Activated CD4-positive, alpha-beta memory T cell treated with anti-CD3 and anti-CD28 coated beads, Interleukin-2, amount 10 ng/mL, durations not matched to agents 7 days and 5 days (primary cell): ENCODE results near the gene WFIKKN1. TPM values are rescaled to one million over a fixed set of nuclear protein-coding genes. Genes with fewer than 3 reads are reported as not detected.

Experiments used
- CTCF ChIA-PET: fragments of 350-600 bp; sonication (Branson Sonifier 250); formaldehyde crosslinking; loops from one replicate; lab custom pipeline; 2021; ENCODE audit warnings: antibody characterized with exemption, inconsistent platforms; lab: Charles Lee
- POLR2A ChIA-PET: fragments of 350-600 bp; sonication (Branson Sonifier 250); formaldehyde crosslinking; loops from one replicate; lab custom pipeline; 2021; ENCODE audit warnings: antibody characterized with exemption; lab: Charles Lee
- DNase-seq: peaks from one replicate; pipeline ENCODE4 v3.0.0-alpha.2; 2020
- H3K27ac Mint-ChIP-seq: one replicate; pipeline ENCODE4 v1.8.0; 2021; ENCODE audit warnings: mild to moderate bottlenecking, mixed read lengths
- H3K27me3 Mint-ChIP-seq: one replicate; pipeline ENCODE4 v1.8.0; 2021; ENCODE audit warnings: mixed read lengths
- H3K36me3 Mint-ChIP-seq: one replicate; pipeline ENCODE4 v1.8.0; 2021; ENCODE audit warnings: low read depth, mixed read lengths
- H3K4me1 Mint-ChIP-seq: one replicate; pipeline ENCODE4 v1.8.0; 2021; ENCODE audit warnings: mixed read lengths
- H3K4me3 Mint-ChIP-seq: one replicate; pipeline ENCODE4 v1.8.0; 2021; ENCODE audit warnings: mild to moderate bottlenecking, mixed read lengths
- H3K9me3 Mint-ChIP-seq: one replicate; pipeline ENCODE4 v1.8.0; 2021; ENCODE audit warnings: mixed read lengths
- total RNA-seq, 2 experiments: library from RNA; stranded (reverse); gene quantifications; one replicate each; pipeline ENCODE4 v1.2.3, GENCODE V29; 2021

Gene WFIKKN1
- total RNA-seq, 2 experiments from 2014 or later = 0.10 to 0.13 TPM

- peak overlapping the region; percentile 64 for H3K27ac Mint-ChIP-seq
- ChIA-PET CTCF (interaction anchor here (0.8 to 1.4 kb wide), 7 partner anchors 9 to 59 kb away, joined by 3 to 9 read pairs (median 3); partner anchors contain the start of genes METTL26, RHBDL1, RHOT2 and STUB1), POLR2A (interaction anchor here (0.7 to 3.0 kb wide), 6 partner anchors 10 to 31 kb away, joined by 3 to 18 read pairs (median 6); partner anchors contain the start of genes METTL26, RHBDL1 and RHOT2)
- no peaks in the 10 kb centered on the region for H3K9me3 Mint-ChIP-seq
- no peaks in the 10 kb centered on the region for H3K27me3 Mint-ChIP-seq
- H3K4me3 Mint-ChIP-seq = peak overlapping the region; percentile 74
- H3K36me3 Mint-ChIP-seq = no peaks in the 10 kb centered on the region
- peak; percentile 57 for DNase-seq
- peaks cover 29% of the 10 kb centered on the region for H3K4me1 Mint-ChIP-seq
Measured at GRCh38 chr16:648071-648780, 17.4 kb downstream of the WFIKKN1 start.

DNA sequence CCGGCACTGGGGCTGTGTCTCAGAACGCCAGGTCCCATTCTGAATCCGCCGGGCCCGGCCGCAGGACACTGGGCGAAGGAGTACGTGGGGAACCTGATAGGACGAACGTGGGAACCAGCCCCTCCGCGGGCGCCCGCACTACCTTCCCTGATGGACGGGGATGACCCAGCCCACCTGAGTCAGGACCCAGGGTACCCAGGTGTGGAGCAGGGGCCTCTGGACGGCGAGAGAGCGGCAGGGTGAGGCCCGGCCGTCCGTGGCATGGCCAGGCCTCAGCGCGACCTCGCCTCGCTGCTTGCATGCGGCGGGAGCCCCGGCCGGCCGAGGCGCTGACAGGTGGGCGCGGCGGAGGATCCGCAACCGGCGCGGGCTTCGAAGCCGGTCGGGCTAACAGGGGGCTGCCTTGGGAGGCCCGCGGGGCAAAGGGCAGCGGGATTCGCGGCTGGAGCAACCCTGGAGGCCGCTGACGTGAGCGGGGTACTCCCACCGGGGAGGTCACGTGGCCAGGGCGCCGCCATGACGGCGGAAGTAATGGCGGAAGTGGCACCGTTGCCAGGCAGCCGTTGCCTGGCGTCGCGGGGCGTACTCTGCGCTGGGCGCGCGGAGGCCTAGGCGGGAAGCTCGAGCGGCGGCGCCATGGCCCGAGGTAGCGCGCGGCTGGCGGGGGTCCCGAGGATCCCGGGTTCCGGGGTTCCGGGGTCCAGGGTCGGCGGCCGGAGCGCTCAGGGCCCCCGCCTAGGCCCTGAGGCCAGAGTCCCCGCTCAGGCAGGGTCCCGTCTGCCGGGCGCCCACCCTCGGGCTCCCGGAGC lies 18.2 kb downstream of the WFIKKN1 start, which contains the start of gene WDR90:
Gene WDR90 (plus strand): TSS at position 585 of the 809 bp plus-strand sequence. CDS start 52 bp downstream, at position 637.
- no peaks in the 10 kb centered on the region for H3K9me3 Mint-ChIP-seq
- DNase-seq = peak; percentile 95
- no peaks in the 10 kb centered on the region for H3K27me3 Mint-ChIP-seq
- ChIA-PET CTCF (interaction anchor here (0.8 to 1.4 kb wide), 8 partner anchors 8 to 60 kb away, joined by 3 to 9 read pairs (median 3); partner anchors contain the start of genes METTL26, RHOT2 and STUB1), POLR2A (interaction anchor here (0.8 to 3.0 kb wide), 12 partner anchors 11 to 298 kb away, joined by 3 to 18 read pairs (median 4); partner anchors contain the start of genes CAPN15, METTL26, RHBDL1 and RHOT2)
- peak within 1 kb of the TSS; percentile 64 for H3K27ac Mint-ChIP-seq
- H3K4me1 Mint-ChIP-seq = peaks cover 28% of the 10 kb centered on the region
- H3K36me3 Mint-ChIP-seq = no peaks in the 10 kb centered on the region
- peak within 1 kb of the TSS; percentile 75 for H3K4me3 Mint-ChIP-seq

- Mint-ChIP-seq H3K9me3 (no peaks in the 10 kb centered on the region), H3K36me3 (no peaks in the 10 kb centered on the region), H3K27me3 (no peaks in the 10 kb centered on the region), H3K4me1 (peaks cover 23% of the 10 kb centered on the region), H3K4me3 (peak overlapping the region; percentile 75), H3K27ac (peak overlapping the region; percentile 16)
- POLR2A ChIA-PET = interaction anchor here (0.8 to 3.0 kb wide), 12 partner anchors 11 to 298 kb away, joined by 3 to 18 read pairs (median 4); partner anchors contain the start of genes CAPN15, JMJD8, METTL26 and RHBDL1
- DNase-seq = peak; percentile 26
- CTCF ChIA-PET = interaction anchor here (0.8 to 1.0 kb wide), 3 partner anchors 11 to 18 kb away, joined by 3 read pairs; partner anchors contain the start of genes METTL26 and RHOT2
Measured at GRCh38 chr16:649631-650030, 18.8 kb downstream of the WFIKKN1 start.

DNA sequence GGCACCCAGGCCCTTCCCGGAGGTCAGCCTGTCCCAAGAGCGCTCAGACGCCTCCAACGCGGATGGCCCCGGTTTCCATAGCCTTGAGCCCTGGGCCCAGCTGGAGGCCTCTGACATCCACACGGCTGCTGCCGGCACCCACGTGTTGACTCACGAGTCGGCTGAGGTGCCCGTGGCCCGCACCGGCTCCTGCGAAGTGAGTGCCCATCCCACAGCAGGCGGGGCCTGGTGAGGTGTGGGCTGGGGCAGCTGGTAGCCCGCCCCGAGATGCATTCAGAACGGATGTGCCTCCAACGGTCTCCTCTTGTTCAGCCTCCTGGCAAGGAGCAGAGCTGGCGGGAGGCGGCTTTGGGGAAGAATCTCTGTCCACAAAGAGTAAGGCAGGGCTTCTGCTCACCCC lies 21.1 kb downstream of the WFIKKN1 start:
- ChIA-PET POLR2A (interaction anchor here (1.5 kb wide), 1 partner anchor 10 kb away, joined by 4 read pairs; the partner anchor contains the start of gene MCRIP2), CTCF (interaction anchor here (0.7 kb wide), 1 partner anchor 14 kb away, joined by 3 read pairs; no protein-coding TSS in a partner anchor)
- peaks cover 19% of the 10 kb centered on the region for H3K4me1 Mint-ChIP-seq
- no peak overlapping the region for H3K4me3 Mint-ChIP-seq
- no peaks in the 10 kb centered on the region for H3K36me3 Mint-ChIP-seq
- H3K27ac Mint-ChIP-seq = no peak overlapping the region
- H3K9me3 Mint-ChIP-seq = no peaks in the 10 kb centered on the region
- H3K27me3 Mint-ChIP-seq = no peaks in the 10 kb centered on the region
- no peak for DNase-seq

DNA sequence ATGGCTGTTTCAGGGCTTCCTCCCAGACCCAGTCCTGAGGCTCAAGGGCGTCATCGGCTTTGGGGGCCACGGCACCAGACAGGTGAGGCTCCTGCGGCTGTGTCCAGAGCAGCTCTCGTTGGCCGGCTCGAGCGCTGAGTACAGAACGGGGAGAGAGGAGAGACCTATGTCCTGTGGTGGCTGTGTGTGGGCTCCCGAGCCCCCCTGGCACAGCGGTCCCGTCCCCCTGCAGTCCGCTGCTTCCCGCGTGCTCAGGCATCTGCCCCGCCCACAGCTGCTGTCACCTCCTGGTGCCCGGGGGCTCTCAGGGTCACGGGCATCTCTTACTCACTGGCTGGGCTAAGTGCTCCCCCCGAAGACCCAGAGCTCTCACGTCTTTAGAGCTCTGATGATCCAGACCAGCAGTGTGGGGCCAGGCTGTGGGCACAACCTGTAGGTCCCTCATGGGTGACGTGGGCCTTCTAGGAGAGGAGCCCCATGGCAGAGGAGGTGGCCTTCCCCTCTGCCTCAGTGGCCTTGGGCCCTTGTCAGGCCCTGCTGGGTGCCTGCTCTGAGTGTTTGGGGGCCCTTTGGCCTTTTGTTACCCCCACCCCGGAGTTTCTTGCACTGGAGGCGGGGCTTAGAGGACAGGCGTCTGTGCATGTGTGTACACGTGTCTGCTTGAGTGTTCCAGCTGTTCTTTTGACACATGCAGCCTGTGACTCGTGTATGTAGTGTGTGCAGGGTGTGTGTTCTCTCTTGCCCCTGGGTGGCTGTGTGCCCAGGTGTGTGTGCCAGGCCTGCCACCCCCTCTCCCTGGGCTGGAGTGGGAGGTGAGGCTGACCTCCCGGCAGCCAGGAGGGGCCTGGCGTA lies 21.9 kb downstream of the WFIKKN1 start:
- DNase-seq = no peak
- H3K27me3 Mint-ChIP-seq = no peaks in the 10 kb centered on the region
- no peaks in the 10 kb centered on the region for H3K9me3 Mint-ChIP-seq
- peaks cover 15% of the 10 kb centered on the region for H3K4me1 Mint-ChIP-seq
- no peaks in the 10 kb centered on the region for H3K36me3 Mint-ChIP-seq
- ChIA-PET CTCF (interaction anchor here (0.7 kb wide), 1 partner anchor 13 kb away, joined by 3 read pairs; no protein-coding TSS in a partner anchor), POLR2A (interaction anchor here (1.5 kb wide), 1 partner anchor 11 kb away, joined by 4 read pairs; the partner anchor contains the start of gene MCRIP2)
- no peak overlapping the region for H3K4me3 Mint-ChIP-seq
- H3K27ac Mint-ChIP-seq = no peak overlapping the region

DNA sequence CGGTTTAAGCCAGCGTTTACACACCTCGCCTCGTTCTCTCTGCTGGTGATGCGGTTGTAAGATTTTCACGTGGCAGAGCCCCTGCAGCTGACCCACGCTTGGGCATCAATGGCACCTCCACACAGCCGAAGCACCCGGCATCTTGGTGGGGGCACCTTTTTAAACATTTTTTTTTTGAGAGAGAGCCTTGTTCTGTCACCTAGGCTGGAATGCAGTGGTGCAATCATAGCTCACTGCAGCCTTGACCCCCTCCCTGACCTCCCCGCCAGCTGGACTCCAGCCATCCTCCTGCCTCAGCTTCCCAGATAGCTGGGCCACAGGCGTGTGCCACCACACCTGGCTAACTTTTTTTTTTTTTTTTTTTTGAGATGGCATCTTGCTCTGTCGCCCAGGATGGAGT lies 23.2 kb downstream of the WFIKKN1 start:
- no peaks in the 10 kb centered on the region for H3K27me3 Mint-ChIP-seq
- CTCF ChIA-PET = interaction anchor here (0.7 kb wide), 2 partner anchors 12 to 134 kb away, joined by 5 to 6 read pairs; partner anchors contain the start of genes CHTF18, MCRIP2 and RPUSD1
- DNase-seq = no peak
- H3K4me1 Mint-ChIP-seq = peaks cover 7% of the 10 kb centered on the region
- no peak overlapping the region for H3K4me3 Mint-ChIP-seq
- H3K27ac Mint-ChIP-seq = no peak overlapping the region
- H3K9me3 Mint-ChIP-seq = no peaks in the 10 kb centered on the region
- POLR2A ChIA-PET = no interaction called here
- H3K36me3 Mint-ChIP-seq = no peaks in the 10 kb centered on the region

- no peaks in the 10 kb centered on the region for H3K27me3 Mint-ChIP-seq
- no peak overlapping the region for H3K4me3 Mint-ChIP-seq
- DNase-seq = no peak
- POLR2A ChIA-PET = no interaction called here
- no peak overlapping the region for H3K27ac Mint-ChIP-seq
- H3K4me1 Mint-ChIP-seq = peaks cover 2% of the 10 kb centered on the region
- no peaks in the 10 kb centered on the region for H3K9me3 Mint-ChIP-seq
- CTCF ChIA-PET = interaction anchor here (0.9 kb wide), 1 partner anchor 9 kb away, joined by 3 read pairs; no protein-coding TSS in a partner anchor
- H3K36me3 Mint-ChIP-seq = no peaks in the 10 kb centered on the region
Measured at GRCh38 chr16:657487-657886, 26.7 kb downstream of the WFIKKN1 start.

GRCh38 chr16:658679-659571 lies 28.1 kb downstream of the WFIKKN1 start:
- no peak overlapping the region for H3K4me3 Mint-ChIP-seq
- H3K9me3 Mint-ChIP-seq = no peaks in the 10 kb centered on the region
- H3K36me3 Mint-ChIP-seq = peaks cover 6% of the 10 kb centered on the region
- H3K27ac Mint-ChIP-seq = no peak overlapping the region
- POLR2A ChIA-PET = no interaction called here
- H3K27me3 Mint-ChIP-seq = no peaks in the 10 kb centered on the region
- H3K4me1 Mint-ChIP-seq = peaks cover 2% of the 10 kb centered on the region
- no peak for DNase-seq
- CTCF ChIA-PET = interaction anchor here (1.0 kb wide), 1 partner anchor 9 kb away, joined by 3 read pairs; the partner anchor contains the start of gene RHOT2

DNA sequence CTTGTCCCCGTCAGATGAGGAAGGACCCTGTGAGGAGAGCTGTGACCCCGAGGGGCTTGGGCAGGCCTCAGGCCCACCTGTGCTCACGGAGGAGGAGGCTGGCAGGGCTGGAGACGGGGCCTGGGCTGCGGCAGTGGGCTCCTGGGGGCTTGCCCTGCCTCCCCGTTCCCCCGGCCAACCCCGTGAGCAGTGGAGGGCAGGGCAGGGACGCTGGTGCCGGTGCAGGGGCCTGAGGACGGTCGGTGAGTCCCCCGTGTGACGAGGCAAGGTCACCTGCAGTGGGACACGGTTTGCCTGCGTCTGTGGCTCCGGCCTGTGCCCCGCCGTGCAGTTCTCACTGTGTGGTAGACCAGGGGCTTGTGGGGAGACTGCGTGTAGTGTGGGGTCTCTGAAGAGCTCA lies 28.8 kb downstream of the WFIKKN1 start:
- Mint-ChIP-seq H3K4me3 (no peak overlapping the region), H3K9me3 (no peaks in the 10 kb centered on the region), H3K36me3 (peaks cover 6% of the 10 kb centered on the region), H3K4me1 (peaks cover 2% of the 10 kb centered on the region), H3K27ac (no peak overlapping the region), H3K27me3 (no peaks in the 10 kb centered on the region)
- CTCF ChIA-PET = interaction anchor here (1.0 kb wide), 1 partner anchor 8 kb away, joined by 3 read pairs; the partner anchor contains the start of gene RHOT2
- DNase-seq = no peak
- POLR2A ChIA-PET = interaction anchor here (1.0 kb wide), 1 partner anchor 91 kb away, joined by 3 read pairs; no protein-coding TSS in a partner anchor

DNA sequence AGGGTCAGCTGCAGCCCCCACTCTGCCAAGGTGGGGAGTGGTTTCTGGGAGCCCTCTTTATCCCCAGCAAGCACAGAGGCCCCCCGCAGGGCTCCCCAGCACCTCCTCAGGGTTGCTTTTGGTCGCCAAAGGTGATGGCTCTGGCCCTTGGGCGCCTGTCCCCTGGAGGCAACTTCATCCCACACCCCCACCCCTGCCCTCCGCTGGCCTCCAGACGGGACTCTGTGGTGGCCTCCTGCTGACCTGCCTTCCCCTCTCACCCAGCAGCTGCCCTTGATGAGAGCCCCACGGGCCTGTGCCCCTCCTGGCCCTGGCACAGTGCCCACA lies 29.3 kb downstream of the WFIKKN1 start:
- Mint-ChIP-seq H3K9me3 (no peaks in the 10 kb centered on the region), H3K27ac (no peak overlapping the region), H3K4me1 (peaks cover 2% of the 10 kb centered on the region), H3K4me3 (no peak overlapping the region), H3K36me3 (peaks cover 6% of the 10 kb centered on the region), H3K27me3 (no peaks in the 10 kb centered on the region)
- no peak for DNase-seq
- POLR2A ChIA-PET = interaction anchor here (1.0 kb wide), 1 partner anchor 91 kb away, joined by 3 read pairs; no protein-coding TSS in a partner anchor
- CTCF ChIA-PET = interaction anchor here (1.0 kb wide), 1 partner anchor 11 kb away, joined by 3 read pairs; the partner anchor contains the start of gene WDR90
